ENCODE measurements around the gene DNAI1. TPM values are rescaled to one million over a fixed set of nuclear protein-coding genes. Genes with fewer than 3 reads are reported as not detected.

The DNAI1 gene
- total and polyA plus RNA-seq, 2 of the 4 experiments (the other 2 are of a cell fraction) = not detected

DNA sequence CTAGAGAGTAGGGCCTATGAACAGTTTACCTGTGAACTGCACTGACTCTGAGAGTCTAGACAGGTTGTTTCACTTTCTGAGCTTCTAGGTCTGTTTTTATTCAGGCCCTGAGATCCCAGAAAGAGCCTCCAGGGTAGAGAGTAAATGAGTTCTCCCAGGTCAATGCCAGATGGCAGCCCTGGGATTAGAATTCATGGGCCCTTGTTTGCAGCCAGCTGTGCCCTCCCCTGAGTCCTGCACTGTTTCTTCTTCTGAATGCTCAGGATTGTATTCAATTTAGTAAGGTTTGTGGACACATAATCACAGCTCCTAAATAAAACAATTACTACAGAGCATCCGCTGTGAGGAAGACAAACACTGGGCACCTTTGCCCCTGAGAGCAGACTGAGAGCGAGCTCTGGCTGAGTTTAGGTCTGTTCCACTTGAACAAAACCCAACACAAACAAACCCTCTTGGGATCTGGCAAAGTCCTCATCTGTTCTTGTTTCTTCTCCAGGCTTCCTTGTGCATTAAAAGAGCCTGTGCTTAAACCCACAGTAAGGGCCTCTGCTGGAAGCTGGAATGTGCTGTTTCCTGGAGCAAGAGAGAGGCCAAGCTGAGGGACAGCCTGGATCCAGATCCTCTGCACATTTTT, 30.2 kb upstream of the DNAI1 start:
- Histone ChIP-seq H3K79me1 (ENCODE audit: low read depth in 1 of 2, low read length in 2 of 2) (peaks cover 36 to 55% of the 10 kb centered on the region in 2 experiments), H4K5ac (ENCODE audit: low read depth, low read length) (no peak overlapping the region), H3K18ac (ENCODE audit: low read depth, low read length) (no peak overlapping the region), H3K27me3 (ENCODE audit: control insufficient read depth, insufficient read depth, low read length) (no peaks in the 10 kb centered on the region), H3K14ac (replicated peaks; ENCODE audit: low read depth, low read length) (no peak overlapping the region), H3K4ac (ENCODE audit: low read depth, low read length) (no peak overlapping the region), H2AK9ac (replicated peaks; ENCODE audit: low read depth, low read length, poor library complexity) (no peak overlapping the region), H3K9me1 (ENCODE audit: insufficient read depth, low read length) (peaks cover 20% of the 10 kb centered on the region; the same call in 1 of the 2 replicates), H3K9ac (ENCODE audit: low read depth, low read length) (no peak overlapping the region), H3K36me3 (ENCODE audit: control insufficient read depth, insufficient read depth, low read length) (no peaks in the 10 kb centered on the region), H2AK5ac (ENCODE audit: low read depth, low read length) (no peak overlapping the region), H2BK120ac (ENCODE audit: low read depth, low read length) (no peak overlapping the region), H3K9me3 (ENCODE audit: control insufficient read depth, insufficient read depth, low read length) (no peaks in the 10 kb centered on the region), H3K4me3 (ENCODE audit: insufficient read depth, low read depth, low read length) (no peak overlapping the region), H3K4me2 (ENCODE audit: low read depth, low read length) (no peak overlapping the region), H4K8ac (ENCODE audit: low read depth in 2 of 2, low read length in 2 of 2) (no peak overlapping the region), H3K56ac (ENCODE audit: extremely low read depth, insufficient read depth, low read length) (no peak overlapping the region), H2BK15ac (ENCODE audit: low read depth, low read length) (no peak overlapping the region), H4K20me1 (ENCODE audit: insufficient read depth, low read length) (peaks cover 56% of the 10 kb centered on the region), H2BK20ac (ENCODE audit: low read depth, low read length) (no peak overlapping the region), H2AFZ (replicated peaks; ENCODE audit: low read length, poor library complexity) (no peak overlapping the region), H3K4me1 (ENCODE audit: control insufficient read depth, insufficient read depth, low read length) (peaks cover 4% of the 10 kb centered on the region), H4K91ac (ENCODE audit: insufficient read depth, low read depth, low read length) (no peak overlapping the region), H3K23ac (ENCODE audit: low read depth, low read length) (no peak overlapping the region), H3K27ac (ENCODE audit: insufficient read depth, low read length) (no peak overlapping the region), H2BK5ac (ENCODE audit: low read depth, low read length, poor library complexity, severe bottlenecking) (no peak overlapping the region)
- CTCF ChIA-PET = interaction anchor here (0.7 to 1.4 kb wide), 2 partner anchors 21 to 25 kb away, joined by 3 to 7 read pairs; no protein-coding TSS in a partner anchor
- in situ Hi-C loops (cut with MboI; ENCODE audit: low sequenced_read_pairs) (no loop called here), dilution Hi-C loops (cut with HindIII; ENCODE audit: low sequenced_read_pairs, unreplicated experiment) (no loop called here), intact Hi-C loops (cut with micrococcal nuclease) (no loop called here)
- WGBS, 2 experiments (ENCODE audit: extremely low coverage in 2 of 2, insufficient read length in 1 of 2) = no CpG with 5 or more reads among the region's 2 CpGs
- no peak for TF ChIP-seq MXI1 (IDR thresholded peaks at IDR 0.05; ENCODE audit: borderline replicate concordance, low read depth, low read length)
- TF ChIP-seq RFX5 (IDR thresholded peaks at IDR 0.05; ENCODE audit: low read depth, low read length) = no peak
- TF ChIP-seq CEBPB (IDR thresholded peaks at IDR 0.05; ENCODE audit: low read depth, low read length) = no peak
- TF ChIP-seq RCOR1 (IDR thresholded peaks at IDR 0.05; ENCODE audit: insufficient replicate concordance, low read length) = no peak
- TF ChIP-seq, protein P1, sequence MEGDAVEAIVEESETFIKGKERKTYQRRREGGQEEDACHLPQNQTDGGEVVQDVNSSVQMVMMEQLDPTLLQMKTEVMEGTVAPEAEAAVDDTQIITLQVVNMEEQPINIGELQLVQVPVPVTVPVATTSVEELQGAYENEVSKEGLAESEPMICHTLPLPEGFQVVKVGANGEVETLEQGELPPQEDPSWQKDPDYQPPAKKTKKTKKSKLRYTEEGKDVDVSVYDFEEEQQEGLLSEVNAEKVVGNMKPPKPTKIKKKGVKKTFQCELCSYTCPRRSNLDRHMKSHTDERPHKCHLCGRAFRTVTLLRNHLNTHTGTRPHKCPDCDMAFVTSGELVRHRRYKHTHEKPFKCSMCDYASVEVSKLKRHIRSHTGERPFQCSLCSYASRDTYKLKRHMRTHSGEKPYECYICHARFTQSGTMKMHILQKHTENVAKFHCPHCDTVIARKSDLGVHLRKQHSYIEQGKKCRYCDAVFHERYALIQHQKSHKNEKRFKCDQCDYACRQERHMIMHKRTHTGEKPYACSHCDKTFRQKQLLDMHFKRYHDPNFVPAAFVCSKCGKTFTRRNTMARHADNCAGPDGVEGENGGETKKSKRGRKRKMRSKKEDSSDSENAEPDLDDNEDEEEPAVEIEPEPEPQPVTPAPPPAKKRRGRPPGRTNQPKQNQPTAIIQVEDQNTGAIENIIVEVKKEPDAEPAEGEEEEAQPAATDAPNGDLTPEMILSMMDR (conservative IDR thresholded peaks at IDR 0.05; ENCODE audit: low read depth, low read length) = no peak
- DNase-seq = peak; percentile 60
- no TSS peak for BruUV-seq (replicated peaks)
- peak; percentile 63 for ATAC-seq (ENCODE audit: low read depth)
- POLR2A ChIA-PET (ENCODE audit: unreplicated experiment) = no interaction called here

Measured in IMR-90 (cell line).